SH-SY5Y (cell line): ENCODE measurements around the gene ADH5.

Experiments
- GATA2 ChIP-seq: IDR thresholded peaks from 2 replicates; pipeline ENCODE4 v1.6.1; 2011; ENCODE audit warnings: mild to moderate bottlenecking, low read depth, low read length
- GATA3 ChIP-seq: IDR thresholded peaks from 2 replicates; pipeline ENCODE4 v1.6.1; 2011; ENCODE audit warnings: low read depth, mild to moderate bottlenecking, low read length, moderate library complexity

DNA sequence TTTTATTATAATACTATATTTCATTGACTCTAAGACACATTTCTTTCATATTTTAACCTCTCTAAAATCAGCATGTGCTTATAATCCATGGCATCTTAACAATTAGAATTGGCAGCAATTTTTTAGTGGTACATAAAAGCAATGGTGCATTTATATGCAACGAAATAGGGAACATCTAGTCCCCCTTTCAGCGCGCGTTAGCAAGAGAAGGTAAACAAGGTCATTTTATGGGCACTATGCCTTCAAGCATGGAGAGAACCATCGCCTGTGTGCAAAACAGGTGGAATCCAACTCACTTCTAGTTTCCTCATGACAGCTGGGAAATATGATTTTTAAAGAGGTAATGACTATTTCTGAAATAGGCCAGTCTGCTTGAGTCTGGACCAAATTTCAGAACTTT lies 6.4 kb downstream of the ADH5 start:
- TF ChIP-seq GATA2 (no peak), GATA3 (no peak)
